ENCODE data around the gene GIGYF2.
"Not testable (repeated sequence)": the region's sequence is repeated elsewhere in the genome, so short reads cannot be mapped to it uniquely, and the experiment has no call there.

GIGYF2 gene

DNA sequence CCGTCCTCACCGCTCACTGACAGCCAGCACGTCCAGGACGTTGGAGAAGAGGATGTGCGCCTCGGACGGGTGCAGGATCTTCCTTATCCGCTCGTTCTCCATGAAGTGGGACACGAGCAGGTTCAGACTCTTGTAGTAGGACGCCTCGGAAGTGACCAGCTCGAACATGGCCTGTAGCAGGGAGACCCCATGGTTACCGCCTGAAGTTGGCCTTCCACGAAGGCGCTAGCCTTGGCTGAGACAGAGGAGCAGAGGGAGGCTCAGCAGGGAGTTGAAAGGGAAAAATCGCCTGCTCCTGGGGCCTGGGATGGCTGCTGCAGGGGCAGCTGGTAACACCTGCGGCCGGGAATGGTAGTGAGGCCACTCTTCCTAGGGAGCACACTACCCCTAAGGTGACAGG, 197.6 kb downstream of the GIGYF2 start:
- no peaks in the 10 kb centered on the region for H3K27me3 Mint-ChIP-seq (ENCODE audit: low read depth)
- H3K9me3 Mint-ChIP-seq: no peaks in the 10 kb centered on the region
- H3K36me3 Mint-ChIP-seq (ENCODE audit: low read depth): no peaks in the 10 kb centered on the region
- no peaks in the 10 kb centered on the region for H3K4me1 Mint-ChIP-seq (ENCODE audit: low read depth)
- no peak overlapping the region for H3K27ac Mint-ChIP-seq
- no peak overlapping the region for H3K4me3 Mint-ChIP-seq

DNA sequence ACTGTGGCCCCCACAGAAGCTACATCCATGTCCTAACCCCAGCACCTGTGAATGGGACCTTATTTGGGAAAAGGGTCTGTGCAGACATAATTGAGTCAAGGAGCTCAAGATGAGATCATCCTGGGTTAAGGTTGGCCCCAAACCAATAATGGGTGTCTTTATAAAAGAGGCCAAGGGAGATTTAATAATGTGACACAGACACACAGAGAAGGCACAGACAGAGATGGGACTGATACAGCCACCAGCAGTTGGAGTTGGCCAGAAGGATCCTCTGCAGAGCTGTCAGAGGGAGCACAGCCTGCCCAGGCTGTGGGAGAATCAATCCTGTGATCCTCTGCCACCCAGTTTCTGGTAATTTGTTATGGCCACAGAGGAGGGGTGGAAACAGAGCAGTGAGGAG, 199.0 kb downstream of the GIGYF2 start:
- Mint-ChIP-seq H3K4me3 (no peak overlapping the region), H3K36me3 (ENCODE audit: low read depth) (no peaks in the 10 kb centered on the region), H3K27ac (no peak overlapping the region), H3K4me1 (ENCODE audit: low read depth) (no peaks in the 10 kb centered on the region), H3K9me3 (no peaks in the 10 kb centered on the region), H3K27me3 (ENCODE audit: low read depth) (no peaks in the 10 kb centered on the region)

DNA sequence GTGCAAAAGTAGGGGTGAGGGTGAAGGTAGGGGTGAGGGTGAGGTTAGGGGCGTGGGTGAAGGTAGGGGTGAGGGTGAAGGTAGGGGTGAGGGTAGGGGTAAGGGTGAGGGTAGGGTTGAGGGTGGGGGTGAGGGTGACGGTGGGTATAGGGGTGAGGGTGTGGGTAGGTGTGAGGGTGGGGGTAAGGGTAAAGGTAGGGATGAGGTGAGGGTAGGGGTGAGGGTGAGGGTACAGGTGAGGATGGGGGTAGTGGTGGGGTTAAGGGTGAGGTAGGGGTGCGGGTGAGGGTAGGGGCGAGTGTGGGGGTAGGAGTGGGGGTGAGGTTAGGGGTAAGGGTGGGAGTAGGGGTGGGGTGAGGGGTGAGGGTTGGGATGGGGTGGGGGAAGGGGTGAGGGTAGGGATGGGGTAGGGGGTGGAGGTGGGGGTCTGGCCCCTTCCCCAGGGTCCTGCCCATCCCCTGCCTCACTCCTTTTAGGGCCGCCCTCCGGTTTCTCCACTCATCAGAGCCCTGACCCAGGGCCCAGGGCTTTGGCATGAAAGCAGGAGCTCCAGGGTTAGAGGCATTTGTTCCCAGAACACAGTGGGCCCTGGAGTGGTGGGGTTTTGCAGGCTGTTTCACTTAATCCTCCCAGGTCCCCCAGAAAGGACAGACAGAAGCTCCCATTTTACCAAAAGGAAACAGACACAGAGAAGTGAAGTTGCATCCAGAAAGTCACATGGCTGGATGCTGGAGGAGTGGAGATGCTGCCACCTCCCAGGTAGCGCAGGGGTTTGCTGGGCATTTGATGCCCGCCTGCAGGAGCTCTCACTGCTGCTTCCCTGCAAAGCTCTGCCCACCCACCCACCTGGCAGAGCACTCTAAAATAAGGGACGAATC, 199.8 kb downstream of the GIGYF2 start:
- Mint-ChIP-seq H3K27ac (no peak overlapping the region), H3K4me1 (ENCODE audit: low read depth) (no peaks in the 10 kb centered on the region), H3K27me3 (ENCODE audit: low read depth) (no peaks in the 10 kb centered on the region), H3K9me3 (no peaks in the 10 kb centered on the region), H3K4me3 (no peak overlapping the region), H3K36me3 (ENCODE audit: low read depth) (no peaks in the 10 kb centered on the region)

DNA sequence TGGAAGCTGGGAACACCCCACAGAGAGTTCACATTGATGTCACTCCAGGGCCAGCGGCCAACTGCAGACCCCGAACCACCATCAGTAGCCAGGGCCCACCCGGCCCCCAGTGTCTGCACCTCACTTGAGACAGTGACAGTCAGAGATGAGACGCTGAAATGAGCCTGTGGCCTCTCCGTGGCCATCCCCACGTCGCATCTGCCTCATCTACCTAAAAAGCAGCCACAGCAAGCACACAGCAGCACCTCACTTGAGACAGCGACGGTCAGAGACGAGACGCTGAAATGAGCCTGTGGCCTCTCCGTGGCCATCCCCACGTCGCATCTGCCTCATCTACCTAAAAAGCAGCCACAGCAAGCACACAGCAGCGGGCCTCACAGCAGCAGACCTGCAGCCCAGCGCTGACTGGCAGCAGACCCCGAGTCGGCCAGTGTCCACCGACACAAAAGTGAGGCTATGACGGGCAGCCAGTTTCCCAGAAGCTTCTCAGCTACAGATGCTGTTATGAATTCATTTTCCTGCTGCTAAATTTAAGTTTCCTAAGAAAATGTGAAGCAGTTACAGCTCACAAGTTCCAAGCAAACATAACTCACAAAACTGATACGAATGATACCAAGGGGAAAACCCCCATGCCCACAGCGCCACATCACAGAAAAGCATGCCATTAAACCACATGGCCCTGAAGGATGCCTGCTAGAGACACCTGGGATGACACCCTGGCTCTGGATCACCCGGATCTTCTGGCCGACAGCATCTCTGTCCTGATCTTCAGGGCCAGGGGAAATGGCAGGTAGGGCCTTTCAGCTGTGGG, 200.7 kb downstream of the GIGYF2 start:
- Mint-ChIP-seq H3K27me3 (ENCODE audit: low read depth) (no peaks in the 10 kb centered on the region), H3K27ac (no peak overlapping the region), H3K9me3 (no peaks in the 10 kb centered on the region), H3K4me3 (no peak overlapping the region), H3K4me1 (ENCODE audit: low read depth) (no peaks in the 10 kb centered on the region), H3K36me3 (ENCODE audit: low read depth) (no peaks in the 10 kb centered on the region)

DNA sequence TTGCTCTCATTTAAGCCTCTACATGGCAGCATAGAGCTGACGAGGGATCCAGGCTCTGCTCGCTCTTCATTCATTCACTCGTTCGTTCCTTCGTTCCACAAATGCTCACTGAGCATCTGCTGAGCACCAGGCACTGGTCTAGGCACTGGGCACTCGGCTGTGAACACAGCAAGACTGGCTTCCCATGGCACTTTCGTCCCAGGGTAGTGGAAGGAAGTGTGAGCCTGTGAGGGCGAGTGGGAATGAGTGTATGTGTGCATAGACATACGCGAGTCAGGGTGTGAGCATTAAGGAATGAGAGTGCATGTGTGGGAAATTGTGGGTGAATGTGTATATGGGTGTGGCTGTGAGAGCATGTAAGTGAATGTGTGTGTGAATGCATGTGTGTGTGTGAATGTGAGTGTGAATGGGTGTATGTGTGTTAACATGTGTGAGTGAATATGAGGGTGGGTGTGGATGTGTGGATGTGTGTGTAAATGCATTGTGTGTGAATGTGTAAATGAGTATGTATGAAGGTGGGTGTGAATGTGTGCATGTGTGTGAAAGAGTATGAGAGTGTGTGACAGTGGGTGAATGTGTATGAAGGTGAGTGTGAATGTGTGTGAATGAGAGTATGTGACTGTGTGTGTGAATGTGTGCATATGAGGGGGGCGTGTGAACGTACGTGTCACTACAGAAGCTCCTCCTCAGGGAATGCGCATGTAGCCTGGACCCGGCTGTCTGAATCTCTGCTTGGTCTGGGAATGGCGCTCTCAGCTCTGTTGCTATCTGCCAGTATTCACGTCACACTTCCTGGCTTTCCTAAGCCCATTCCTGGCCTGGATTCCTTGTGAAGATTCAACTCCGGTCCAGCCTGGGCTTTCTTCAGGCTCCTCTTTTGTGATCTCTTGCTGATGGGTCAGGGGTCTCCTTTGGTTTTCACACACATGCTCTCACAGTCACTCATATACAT, 201.7 kb downstream of the GIGYF2 start:
- Mint-ChIP-seq H3K4me3 (no peak overlapping the region), H3K27ac (no peak overlapping the region), H3K9me3 (no peaks in the 10 kb centered on the region), H3K4me1 (ENCODE audit: low read depth) (no peaks in the 10 kb centered on the region), H3K27me3 (ENCODE audit: low read depth) (no peaks in the 10 kb centered on the region), H3K36me3 (ENCODE audit: low read depth) (no peaks in the 10 kb centered on the region)

DNA sequence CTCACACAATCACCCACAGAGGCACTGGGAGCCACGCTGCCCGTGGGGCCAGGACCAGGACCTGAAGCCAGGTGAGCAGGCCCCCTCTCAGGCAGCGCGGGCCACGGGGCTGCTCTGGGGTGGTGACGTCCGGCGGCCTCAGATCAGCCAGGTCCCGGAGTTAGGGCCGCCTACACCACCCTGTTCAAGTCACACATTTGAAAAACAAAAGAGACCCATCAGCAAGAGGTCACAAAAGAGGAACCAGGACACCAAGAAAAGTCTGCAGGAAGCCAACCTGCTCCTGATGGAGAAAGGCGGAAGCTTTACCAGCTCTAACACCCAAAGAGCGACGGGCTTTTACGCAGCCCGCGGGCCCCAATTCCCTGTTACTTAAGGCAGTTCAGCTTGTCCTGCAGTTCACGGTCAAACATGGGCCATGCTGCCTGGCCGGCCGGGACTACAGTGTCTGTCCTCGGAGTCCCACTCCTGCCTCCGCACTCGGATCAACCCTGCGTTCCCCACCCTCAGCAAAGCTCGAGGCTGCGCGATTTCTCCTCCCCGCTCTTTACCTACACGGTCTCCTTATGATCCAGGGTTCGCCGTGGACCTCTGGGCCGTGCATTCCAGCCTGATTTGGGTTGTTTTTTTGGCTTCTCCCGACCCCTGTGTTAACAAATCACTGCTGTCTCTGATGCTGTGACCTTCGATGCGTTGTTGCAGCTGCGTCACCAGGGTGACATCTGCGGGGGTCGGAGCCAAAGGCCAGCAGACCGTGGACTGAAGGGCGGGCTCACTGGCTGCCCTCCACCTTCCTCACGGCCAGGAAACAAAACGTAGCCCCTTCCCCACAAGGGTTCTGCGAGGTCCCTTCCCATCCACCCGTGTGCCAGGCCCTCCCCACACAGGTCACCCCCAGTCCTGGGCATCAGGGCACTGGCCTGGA, 203.9 kb downstream of the GIGYF2 start:
- H3K4me3 Mint-ChIP-seq: no peak overlapping the region
- no peak overlapping the region for H3K27ac Mint-ChIP-seq
- H3K9me3 Mint-ChIP-seq: no peaks in the 10 kb centered on the region
- no peaks in the 10 kb centered on the region for H3K36me3 Mint-ChIP-seq (ENCODE audit: low read depth)
- no peaks in the 10 kb centered on the region for H3K4me1 Mint-ChIP-seq (ENCODE audit: low read depth)
- no peaks in the 10 kb centered on the region for H3K27me3 Mint-ChIP-seq (ENCODE audit: low read depth)

DNA sequence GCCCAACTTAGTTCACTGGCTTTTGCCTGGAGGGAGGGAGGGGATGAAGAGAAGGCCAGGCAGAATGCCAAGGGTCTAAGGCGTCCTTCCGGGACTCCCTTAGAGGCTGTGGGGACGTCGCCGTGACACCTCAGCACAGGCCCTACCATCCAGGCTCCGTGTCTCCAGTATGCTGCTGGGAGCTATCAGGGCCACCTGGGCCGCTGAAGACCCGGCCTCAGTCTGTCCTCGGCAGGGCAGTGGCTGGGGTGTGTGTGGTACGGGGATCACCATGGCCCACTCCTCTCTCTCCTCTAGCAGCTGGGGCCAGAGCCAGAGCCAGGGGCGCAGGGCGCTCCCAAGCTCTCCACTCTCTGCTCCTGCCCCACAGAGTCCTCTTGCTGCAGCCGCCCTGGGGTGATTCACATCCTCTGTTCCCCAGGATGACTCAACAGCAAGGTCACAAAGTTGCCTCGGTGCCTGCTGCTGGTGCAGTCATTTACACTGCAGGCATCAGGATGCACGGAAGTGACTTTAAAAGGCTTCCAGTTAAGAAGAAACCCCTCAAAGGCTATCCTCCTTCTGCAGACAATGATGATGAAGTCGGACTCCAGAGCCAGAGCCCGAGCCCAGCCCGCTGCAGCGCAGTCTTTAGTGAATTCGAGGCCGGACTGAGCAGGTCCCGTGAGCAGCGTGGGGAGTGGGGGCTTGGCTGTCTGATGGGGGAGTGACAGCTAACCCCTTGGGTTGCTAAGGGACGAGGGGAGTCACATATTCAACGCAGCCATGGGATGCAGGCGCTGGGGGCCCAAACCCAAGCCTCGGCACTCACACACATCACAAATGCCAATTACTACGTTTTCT, 204.8 kb downstream of the GIGYF2 start:
- H3K27me3 Mint-ChIP-seq (ENCODE audit: low read depth): no peaks in the 10 kb centered on the region
- H3K9me3 Mint-ChIP-seq: no peaks in the 10 kb centered on the region
- no peaks in the 10 kb centered on the region for H3K4me1 Mint-ChIP-seq (ENCODE audit: low read depth)
- no peak overlapping the region for H3K27ac Mint-ChIP-seq
- H3K36me3 Mint-ChIP-seq (ENCODE audit: low read depth): no peaks in the 10 kb centered on the region
- no peak overlapping the region for H3K4me3 Mint-ChIP-seq

DNA sequence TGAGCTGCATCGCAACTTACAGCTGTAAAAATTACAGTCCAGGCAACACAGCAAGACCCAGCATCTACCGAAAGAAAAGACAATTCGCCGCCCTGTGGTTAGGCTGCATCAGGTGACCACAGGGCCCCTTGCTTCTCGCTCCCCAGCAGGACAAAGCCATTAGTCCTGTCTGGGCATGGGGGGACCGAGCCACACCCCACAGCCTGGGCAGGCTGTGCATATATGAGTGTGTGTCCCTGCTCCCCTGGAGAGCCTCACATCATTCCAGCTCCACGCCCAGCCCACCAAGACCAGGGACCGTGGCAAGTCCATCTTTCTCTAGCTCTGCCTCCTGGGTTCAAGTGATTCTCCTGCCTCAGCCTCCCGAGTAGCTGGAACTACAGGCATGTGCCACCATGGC, 206.9 kb downstream of the GIGYF2 start:
- Mint-ChIP-seq H3K27me3 (ENCODE audit: low read depth) (no peaks in the 10 kb centered on the region), H3K4me1 (ENCODE audit: low read depth) (no peaks in the 10 kb centered on the region), H3K36me3 (ENCODE audit: low read depth) (no peaks in the 10 kb centered on the region), H3K4me3 (no peak overlapping the region), H3K9me3 (no peaks in the 10 kb centered on the region), H3K27ac (no peak overlapping the region)

DNA sequence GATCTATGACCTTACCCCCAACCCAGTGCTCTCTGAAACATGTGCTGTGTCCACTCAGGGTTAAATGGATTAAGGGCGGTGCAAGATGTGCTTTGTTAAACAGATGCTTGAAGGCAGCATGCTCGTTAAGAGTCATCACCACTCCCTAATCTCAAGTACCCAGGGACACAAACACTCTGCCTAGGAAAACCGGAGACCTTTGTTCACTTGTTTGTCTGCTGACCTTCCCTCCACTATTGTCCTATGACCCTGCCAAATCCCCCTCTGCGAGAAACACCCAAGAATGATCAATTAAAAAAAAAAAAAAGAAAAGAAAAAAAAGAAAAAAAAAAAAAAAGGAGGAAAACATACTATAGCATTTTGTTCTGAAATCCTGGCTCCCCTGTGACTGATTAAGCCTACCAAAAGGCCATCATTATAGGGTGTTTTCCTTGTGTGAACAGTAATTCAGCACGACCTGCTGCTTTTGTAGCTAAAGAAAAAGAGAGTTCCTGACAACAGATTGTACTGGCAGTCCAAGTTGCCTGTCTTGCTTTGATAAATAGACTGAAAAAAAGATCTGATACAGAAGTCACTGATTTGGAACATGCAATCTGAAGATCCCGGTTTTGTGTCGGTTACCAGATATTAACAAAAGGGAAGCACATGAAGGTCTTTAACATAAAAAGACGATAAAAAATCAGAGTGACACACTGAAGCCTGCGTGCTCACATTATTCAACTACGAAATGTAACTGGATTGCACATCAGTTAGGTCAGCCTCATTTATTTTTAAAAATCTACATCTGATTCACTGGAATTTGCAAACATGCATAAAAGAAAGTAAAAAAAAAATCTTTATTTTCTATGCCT, 210.0 kb downstream of the GIGYF2 start:
- not testable (repeated sequence) for H3K27ac Mint-ChIP-seq; H3K4me1 Mint-ChIP-seq (ENCODE audit: low read depth); H3K36me3 Mint-ChIP-seq (ENCODE audit: low read depth); H3K9me3 Mint-ChIP-seq; H3K4me3 Mint-ChIP-seq
- H3K27me3 Mint-ChIP-seq (ENCODE audit: low read depth): peaks cover 23% of the 10 kb centered on the region

DNA sequence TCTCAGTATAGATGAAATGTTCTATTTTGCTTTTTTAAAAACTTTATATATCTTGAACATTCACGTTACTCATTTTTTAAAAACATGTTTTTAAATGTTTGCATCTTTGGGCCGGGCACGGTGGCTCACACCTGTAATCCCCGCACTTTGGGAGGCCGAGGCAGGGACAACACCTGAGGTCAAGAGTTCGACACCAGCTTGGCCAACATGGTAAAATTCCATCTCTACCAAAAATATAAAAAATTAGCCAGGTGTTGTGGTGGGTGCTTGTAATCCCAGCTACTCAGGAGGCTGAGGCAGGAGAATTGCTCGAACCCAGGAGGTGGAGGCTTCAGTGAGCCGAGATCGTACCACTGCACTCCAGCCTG, 210.6 kb downstream of the GIGYF2 start:
- Mint-ChIP-seq H3K9me3 (peaks cover 12% of the 10 kb centered on the region), H3K27me3 (ENCODE audit: low read depth) (peaks cover 26% of the 10 kb centered on the region)
- H3K36me3 Mint-ChIP-seq (ENCODE audit: low read depth); H3K4me3 Mint-ChIP-seq; H3K4me1 Mint-ChIP-seq (ENCODE audit: low read depth); H3K27ac Mint-ChIP-seq: not testable (repeated sequence)

DNA sequence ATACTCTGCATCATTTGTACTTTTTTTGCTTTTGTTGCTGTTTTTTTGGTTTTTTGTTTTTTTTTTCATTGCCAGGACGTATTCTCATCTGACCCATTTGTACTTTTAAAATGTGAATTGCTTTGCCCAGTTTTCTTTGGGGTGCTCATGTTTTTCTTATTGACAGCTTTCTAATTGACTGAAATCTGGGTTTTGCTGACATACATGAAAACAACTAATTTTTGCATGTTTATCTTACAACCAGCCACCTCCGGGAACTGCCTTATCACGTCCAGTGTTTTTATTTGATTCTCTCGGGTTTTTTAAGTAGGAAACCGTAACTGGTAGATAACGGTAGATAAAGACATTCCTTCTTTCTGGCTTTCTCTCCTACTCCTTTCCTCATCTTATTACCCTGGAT, 211.6 kb downstream of the GIGYF2 start:
- Mint-ChIP-seq H3K9me3 (peaks cover 12% of the 10 kb centered on the region), H3K4me1 (ENCODE audit: low read depth) (no peaks in the 10 kb centered on the region), H3K36me3 (ENCODE audit: low read depth) (no peaks in the 10 kb centered on the region), H3K27me3 (ENCODE audit: low read depth) (peaks cover 26% of the 10 kb centered on the region), H3K27ac (no peak overlapping the region), H3K4me3 (no peak overlapping the region)

All from T-helper 1 cell treated with Interleukin-12 subunit alpha and Interleukin-12 subunit beta and Interleukin-4 antibody, amounts not matched to agents 30 μg/mL and 1 μg/mL, for 36 hours (primary cell).